ENCODE measurements around the gene PPA1. TPM values are rescaled to one million over a fixed set of nuclear protein-coding genes. Genes with fewer than 3 reads are reported as not detected.

The PPA1 gene
- total RNA-seq, 1 experiment from 2014 or later, result 180 TPM

GRCh38 chr10:70260259-70260658, 27.0 kb upstream of the PPA1 start:
- no peaks in the 10 kb centered on the region; the same call in 1 of the 2 replicates for H3K4me1 Mint-ChIP-seq

More at GRCh38 chr10:70260259-70260658, 27.0 kb upstream of the PPA1 start:
- ChIA-PET CTCF (interaction anchor here (0.6 to 3.8 kb wide), 25 partner anchors 8 to 127 kb away, joined by 3 to 35 read pairs (median 4); partner anchors contain the start of genes PPA1, SAR1A and TYSND1), POLR2A (interaction anchor here (1.1 kb wide), 1 partner anchor 27 kb away, joined by 3 read pairs; no protein-coding TSS in a partner anchor)
- H3K36me3 Mint-ChIP-seq, result no peaks in the 10 kb centered on the region
- TF ChIP-seq CTCF (IDR thresholded peaks at IDR 0.05), result no peak
- TF ChIP-seq TEAD4 (CRISPR knock-in tag; IDR thresholded peaks at IDR 0.05), result no peak
- no peak for TF ChIP-seq GTF2I (CRISPR knock-in tag; conservative IDR thresholded peaks at IDR 0.05)
- TF ChIP-seq USF1 (CRISPR knock-in tag; IDR thresholded peaks at IDR 0.05), result no peak
- TF ChIP-seq MLX (CRISPR knock-in tag; IDR thresholded peaks at IDR 0.05), result no peak
- TF ChIP-seq ATF6 (CRISPR knock-in tag; IDR thresholded peaks at IDR 0.05), result no peak
- no peak for TF ChIP-seq ERG (CRISPR knock-in tag; IDR thresholded peaks at IDR 0.05)
- TF ChIP-seq NR1H2 (CRISPR knock-in tag; IDR thresholded peaks at IDR 0.05), result no peak
- no peak for TF ChIP-seq RELA (CRISPR knock-in tag; IDR thresholded peaks at IDR 0.05; ENCODE audit: borderline replicate concordance)
- TF ChIP-seq ATF2 (CRISPR knock-in tag; IDR thresholded peaks at IDR 0.05; ENCODE audit: borderline replicate concordance, low read depth), result no peak
- TF ChIP-seq AFF4 (CRISPR knock-in tag; IDR thresholded peaks at IDR 0.05; ENCODE audit: borderline replicate concordance), result no peak
- TF ChIP-seq ZNF317 (CRISPR knock-in tag; IDR thresholded peaks at IDR 0.05; ENCODE audit: borderline replicate concordance, low read depth), result no peak
- TF ChIP-seq CDX4 (CRISPR knock-in tag; IDR thresholded peaks at IDR 0.05; ENCODE audit: borderline replicate concordance), result no peak
- peak; percentile 25 for DNase-seq (ENCODE audit: low spot score)
- ATAC-seq, result peak; percentile 57
- peaks cover 18% of the 10 kb centered on the region for H3K9me3 Mint-ChIP-seq
- no peak overlapping the region for H3K27ac Mint-ChIP-seq
- H3K27me3 Mint-ChIP-seq (ENCODE audit: low read depth), result peaks cover 3% of the 10 kb centered on the region
- H3K4me3 Mint-ChIP-seq, result no peak overlapping the region
